Measurements from ENCODE around the gene KDM2A. TPM values are rescaled to one million over a fixed set of nuclear protein-coding genes. Genes with fewer than 3 reads are reported as not detected.
"Not testable (repeated sequence)": the region's sequence is repeated elsewhere in the genome, so short reads cannot be mapped to it uniquely, and the experiment has no call there.

KDM2A gene
- total RNA-seq, 1 donor from 2014 or later = 62.9 TPM

DNA sequence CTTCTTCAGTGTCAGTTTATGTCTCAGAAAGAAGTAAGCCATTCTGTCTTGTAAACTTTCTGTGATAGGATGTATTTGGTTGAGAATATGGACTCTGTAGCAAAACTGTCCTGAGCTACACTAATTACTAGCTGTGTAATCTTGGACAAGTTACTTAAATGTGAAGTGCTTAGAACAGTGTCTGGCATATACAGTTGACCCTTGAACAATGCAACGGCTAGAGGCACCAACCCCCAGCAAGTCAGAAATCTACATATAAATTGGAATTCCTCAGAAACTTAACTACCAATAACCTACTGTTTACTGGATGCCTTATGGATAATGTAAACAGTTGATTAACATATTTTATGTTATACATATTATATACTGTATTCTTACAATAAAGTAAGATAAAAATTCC, 78.5 kb downstream of the KDM2A start:
- no peaks in the 10 kb centered on the region for H3K27me3 Mint-ChIP-seq (ENCODE audit: unreplicated experiment)
- H3K4me1 Mint-ChIP-seq (ENCODE audit: unreplicated experiment) = no peaks in the 10 kb centered on the region
- H3K27ac Mint-ChIP-seq (ENCODE audit: unreplicated experiment) = no peak overlapping the region
- no peak overlapping the region for H3K4me3 Mint-ChIP-seq (ENCODE audit: unreplicated experiment)
- no peaks in the 10 kb centered on the region for H3K9me3 Mint-ChIP-seq (ENCODE audit: unreplicated experiment)
- H3K36me3 Mint-ChIP-seq (ENCODE audit: unreplicated experiment) = peaks cover 21% of the 10 kb centered on the region
- DNase-seq (ENCODE audit: extremely low spot score, unreplicated experiment) = no peak
- TF ChIP-seq, protein P1, sequence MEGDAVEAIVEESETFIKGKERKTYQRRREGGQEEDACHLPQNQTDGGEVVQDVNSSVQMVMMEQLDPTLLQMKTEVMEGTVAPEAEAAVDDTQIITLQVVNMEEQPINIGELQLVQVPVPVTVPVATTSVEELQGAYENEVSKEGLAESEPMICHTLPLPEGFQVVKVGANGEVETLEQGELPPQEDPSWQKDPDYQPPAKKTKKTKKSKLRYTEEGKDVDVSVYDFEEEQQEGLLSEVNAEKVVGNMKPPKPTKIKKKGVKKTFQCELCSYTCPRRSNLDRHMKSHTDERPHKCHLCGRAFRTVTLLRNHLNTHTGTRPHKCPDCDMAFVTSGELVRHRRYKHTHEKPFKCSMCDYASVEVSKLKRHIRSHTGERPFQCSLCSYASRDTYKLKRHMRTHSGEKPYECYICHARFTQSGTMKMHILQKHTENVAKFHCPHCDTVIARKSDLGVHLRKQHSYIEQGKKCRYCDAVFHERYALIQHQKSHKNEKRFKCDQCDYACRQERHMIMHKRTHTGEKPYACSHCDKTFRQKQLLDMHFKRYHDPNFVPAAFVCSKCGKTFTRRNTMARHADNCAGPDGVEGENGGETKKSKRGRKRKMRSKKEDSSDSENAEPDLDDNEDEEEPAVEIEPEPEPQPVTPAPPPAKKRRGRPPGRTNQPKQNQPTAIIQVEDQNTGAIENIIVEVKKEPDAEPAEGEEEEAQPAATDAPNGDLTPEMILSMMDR (IDR thresholded peaks at IDR 0.05) = no peak

DNA sequence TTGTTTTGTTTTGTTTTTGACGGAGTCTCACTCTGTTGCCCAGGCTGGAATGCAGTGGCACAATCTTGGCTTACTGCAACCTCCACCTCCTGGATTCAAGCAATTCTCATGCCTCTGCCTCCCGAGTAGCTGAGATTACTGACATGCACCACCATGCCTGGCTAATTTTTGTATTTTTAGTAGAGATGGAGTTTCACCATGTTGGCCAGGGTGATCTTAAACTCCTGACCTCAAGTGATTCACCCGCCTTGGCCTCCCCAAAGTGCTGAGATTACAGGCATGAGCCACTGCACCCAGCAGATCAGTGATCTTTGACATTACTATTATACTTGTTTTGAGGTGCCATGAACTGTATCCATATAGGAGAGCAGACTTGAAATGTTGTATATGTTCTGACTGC, 79.7 kb downstream of the KDM2A start:
- not testable (repeated sequence) for H3K27ac Mint-ChIP-seq (ENCODE audit: unreplicated experiment); H3K9me3 Mint-ChIP-seq (ENCODE audit: unreplicated experiment); H3K4me3 Mint-ChIP-seq (ENCODE audit: unreplicated experiment); H3K27me3 Mint-ChIP-seq (ENCODE audit: unreplicated experiment); H3K4me1 Mint-ChIP-seq (ENCODE audit: unreplicated experiment); DNase-seq (ENCODE audit: extremely low spot score, unreplicated experiment)
- peaks cover 21% of the 10 kb centered on the region for H3K36me3 Mint-ChIP-seq (ENCODE audit: unreplicated experiment)

DNA sequence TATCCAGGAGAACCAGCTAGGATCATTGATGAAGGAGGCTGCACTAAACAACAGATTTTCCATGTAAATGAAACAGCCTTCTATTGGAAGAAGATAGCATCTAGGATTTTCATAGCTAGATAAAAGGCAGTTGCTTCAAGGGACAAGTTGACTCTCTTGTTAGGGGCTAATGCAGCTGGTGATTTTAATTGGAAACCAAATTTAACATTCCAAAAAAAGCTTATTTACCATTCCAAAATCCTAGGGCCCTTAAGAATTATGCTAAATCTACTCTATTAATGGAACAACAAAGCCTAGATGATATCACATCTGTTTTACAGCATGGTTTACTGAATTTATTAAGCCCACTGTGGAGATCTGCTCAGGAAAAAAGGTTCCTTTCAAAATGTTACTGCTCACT, 80.7 kb downstream of the KDM2A start:
- no peak overlapping the region for H3K27ac Mint-ChIP-seq (ENCODE audit: unreplicated experiment)
- peaks cover 17% of the 10 kb centered on the region for H3K36me3 Mint-ChIP-seq (ENCODE audit: unreplicated experiment)
- TF ChIP-seq, protein P1 (IDR thresholded peaks at IDR 0.05) = no peak
- no peak for DNase-seq (ENCODE audit: extremely low spot score, unreplicated experiment)
- H3K4me1 Mint-ChIP-seq (ENCODE audit: unreplicated experiment) = no peaks in the 10 kb centered on the region
- no peaks in the 10 kb centered on the region for H3K27me3 Mint-ChIP-seq (ENCODE audit: unreplicated experiment)
- no peaks in the 10 kb centered on the region for H3K9me3 Mint-ChIP-seq (ENCODE audit: unreplicated experiment)
- no peak overlapping the region for H3K4me3 Mint-ChIP-seq (ENCODE audit: unreplicated experiment)

DNA sequence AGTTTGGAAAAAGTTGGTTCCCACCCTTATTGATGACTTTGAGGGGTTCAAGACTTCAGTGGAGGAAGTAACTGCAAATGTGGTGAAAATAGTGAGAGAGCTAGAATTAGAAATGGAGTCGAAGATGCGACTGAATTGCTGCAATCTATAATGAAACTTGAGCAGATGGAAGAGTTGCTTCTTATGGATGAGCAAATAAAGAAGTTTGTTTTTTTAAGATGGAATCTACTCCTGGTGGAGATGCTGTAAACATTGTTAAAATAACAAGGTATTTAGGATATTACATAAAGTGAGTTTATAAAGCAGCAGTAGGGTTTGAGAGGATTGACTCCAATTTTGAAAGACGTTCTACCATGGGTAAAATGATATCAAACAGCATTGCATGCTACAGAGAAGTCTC, 83.0 kb downstream of the KDM2A start:
- no peak overlapping the region for H3K4me3 Mint-ChIP-seq (ENCODE audit: unreplicated experiment)
- TF ChIP-seq, protein P1 (IDR thresholded peaks at IDR 0.05) = no peak
- no peaks in the 10 kb centered on the region for H3K4me1 Mint-ChIP-seq (ENCODE audit: unreplicated experiment)
- no peak overlapping the region for H3K27ac Mint-ChIP-seq (ENCODE audit: unreplicated experiment)
- H3K9me3 Mint-ChIP-seq (ENCODE audit: unreplicated experiment) = no peaks in the 10 kb centered on the region
- H3K36me3 Mint-ChIP-seq (ENCODE audit: unreplicated experiment) = peaks cover 24% of the 10 kb centered on the region
- H3K27me3 Mint-ChIP-seq (ENCODE audit: unreplicated experiment) = no peaks in the 10 kb centered on the region
- DNase-seq (ENCODE audit: extremely low spot score, unreplicated experiment) = no peak

DNA sequence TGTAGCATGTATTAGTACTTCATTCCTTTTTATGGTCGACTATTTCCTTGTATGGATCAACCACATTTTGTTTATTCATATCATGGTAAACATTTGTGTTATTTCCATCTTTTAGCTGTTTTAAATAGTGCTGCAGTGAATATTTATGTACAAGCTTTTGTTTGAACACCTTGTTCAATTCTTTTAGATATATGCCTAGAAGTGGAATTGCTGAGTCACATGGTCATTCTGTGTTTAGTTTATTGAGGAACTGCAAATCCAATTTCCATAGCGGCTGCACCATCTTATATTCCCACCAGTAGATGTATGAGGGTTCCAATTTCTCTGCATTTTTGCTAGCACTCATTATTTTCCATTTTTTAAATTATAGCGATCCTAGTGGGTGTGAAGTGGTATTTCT, 85.8 kb downstream of the KDM2A start:
- H3K4me3 Mint-ChIP-seq (ENCODE audit: unreplicated experiment) = no peak overlapping the region
- TF ChIP-seq, protein P1 (IDR thresholded peaks at IDR 0.05) = no peak
- H3K36me3 Mint-ChIP-seq (ENCODE audit: unreplicated experiment) = peaks cover 21% of the 10 kb centered on the region
- H3K4me1 Mint-ChIP-seq (ENCODE audit: unreplicated experiment) = no peaks in the 10 kb centered on the region
- DNase-seq (ENCODE audit: extremely low spot score, unreplicated experiment) = no peak
- H3K27me3 Mint-ChIP-seq (ENCODE audit: unreplicated experiment) = no peaks in the 10 kb centered on the region
- no peak overlapping the region for H3K27ac Mint-ChIP-seq (ENCODE audit: unreplicated experiment)
- H3K9me3 Mint-ChIP-seq (ENCODE audit: unreplicated experiment) = no peaks in the 10 kb centered on the region

DNA sequence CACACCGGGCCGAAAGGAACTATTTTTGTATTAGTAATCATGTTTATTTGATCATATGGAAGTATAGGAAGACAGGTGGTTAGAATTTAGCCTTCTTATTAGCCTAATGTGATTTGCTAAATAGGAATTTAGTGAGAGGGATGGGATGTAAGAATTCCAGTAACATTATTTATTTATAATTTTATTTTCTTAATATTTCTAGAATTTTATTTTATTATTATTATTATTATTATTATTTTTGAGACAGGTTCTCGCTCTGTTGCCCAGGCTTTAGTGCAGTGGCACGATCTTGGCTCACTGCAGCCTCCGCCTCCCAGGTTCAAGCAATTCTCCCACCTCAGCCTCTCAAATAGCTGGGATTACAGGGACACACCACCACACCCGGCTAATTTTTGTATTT, 90.2 kb downstream of the KDM2A start:
- H3K36me3 Mint-ChIP-seq (ENCODE audit: unreplicated experiment) = peaks cover 15% of the 10 kb centered on the region
- H3K27me3 Mint-ChIP-seq (ENCODE audit: unreplicated experiment); H3K4me3 Mint-ChIP-seq (ENCODE audit: unreplicated experiment); H3K4me1 Mint-ChIP-seq (ENCODE audit: unreplicated experiment); H3K27ac Mint-ChIP-seq (ENCODE audit: unreplicated experiment); H3K9me3 Mint-ChIP-seq (ENCODE audit: unreplicated experiment); DNase-seq (ENCODE audit: extremely low spot score, unreplicated experiment): not testable (repeated sequence)
